ENCODE results near the gene CREB3L2.

The CREB3L2 gene

DNA sequence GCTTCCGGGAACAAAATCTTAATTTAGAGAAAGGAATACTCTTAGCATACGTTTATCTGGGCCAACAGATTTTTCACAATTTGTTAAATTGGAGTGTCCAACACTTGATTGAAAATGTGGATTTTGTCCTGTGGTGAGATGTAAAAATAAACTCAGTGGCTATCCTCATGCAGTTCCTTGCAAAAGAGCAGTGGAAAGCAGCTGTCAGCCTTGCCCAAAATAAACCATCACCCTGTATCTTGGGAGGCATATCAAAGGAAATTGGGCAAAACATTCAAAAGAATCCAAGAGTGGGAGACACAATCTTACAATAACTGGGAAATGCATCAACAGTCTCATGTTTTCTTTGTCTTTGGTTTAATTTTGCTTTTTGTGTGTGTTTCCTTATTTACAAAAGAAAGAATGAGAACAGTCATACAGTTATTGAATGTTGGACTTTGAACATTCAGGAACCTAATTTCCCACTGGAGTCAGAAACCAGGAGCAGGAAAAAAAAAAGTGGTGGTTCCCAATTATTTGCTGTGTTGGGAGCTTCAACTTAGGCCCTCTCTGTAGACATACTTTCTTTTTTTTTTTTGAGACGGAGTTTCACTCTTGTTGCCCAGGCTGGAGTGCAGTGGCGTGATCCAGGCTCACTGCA lies 110.8 kb downstream of the CREB3L2 start:
- DNase-seq: no peak

DNA sequence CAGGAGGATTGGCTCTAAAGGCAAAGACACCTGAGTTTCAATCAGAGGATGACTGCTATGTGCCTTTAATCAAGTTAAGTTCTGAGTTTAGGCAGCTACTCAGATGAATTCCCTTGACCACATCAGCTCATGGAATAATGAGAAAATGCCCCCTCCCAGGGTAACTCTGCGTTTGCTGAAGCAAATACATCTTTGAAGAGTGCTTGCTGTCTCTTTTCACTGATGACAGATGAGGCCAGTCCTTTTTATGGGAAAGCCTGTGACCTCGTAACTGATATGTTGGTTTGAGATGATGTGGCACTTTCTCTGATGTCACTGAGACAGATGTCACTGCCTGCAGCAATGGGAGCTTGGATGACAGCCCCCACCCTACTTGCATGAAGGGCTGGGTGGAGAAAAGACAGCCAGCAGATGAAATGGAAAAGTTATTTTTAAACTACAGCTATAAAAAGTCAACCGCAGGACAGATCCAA lies 111.4 kb downstream of the CREB3L2 start:
- no peak for DNase-seq

DNA sequence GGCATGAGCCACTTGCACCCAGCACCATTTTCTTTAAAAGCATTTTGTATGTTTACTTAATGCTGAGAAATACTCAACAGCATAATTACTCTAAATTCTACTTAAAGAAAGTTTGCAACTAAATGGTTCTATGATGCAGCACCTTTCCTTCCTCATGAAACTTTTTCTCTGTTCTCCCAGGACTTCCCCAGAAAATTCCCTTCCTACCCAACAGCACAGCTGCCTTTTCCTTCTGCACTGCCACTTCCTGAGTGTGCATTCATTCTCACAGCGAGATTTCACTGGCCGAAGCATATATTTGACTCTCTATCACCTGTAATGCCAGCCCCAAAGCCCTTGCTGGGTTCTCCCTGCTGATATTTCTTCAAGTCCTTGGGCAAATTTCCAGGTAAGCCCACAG lies 113.6 kb downstream of the CREB3L2 start:
- no peak for DNase-seq

DNA sequence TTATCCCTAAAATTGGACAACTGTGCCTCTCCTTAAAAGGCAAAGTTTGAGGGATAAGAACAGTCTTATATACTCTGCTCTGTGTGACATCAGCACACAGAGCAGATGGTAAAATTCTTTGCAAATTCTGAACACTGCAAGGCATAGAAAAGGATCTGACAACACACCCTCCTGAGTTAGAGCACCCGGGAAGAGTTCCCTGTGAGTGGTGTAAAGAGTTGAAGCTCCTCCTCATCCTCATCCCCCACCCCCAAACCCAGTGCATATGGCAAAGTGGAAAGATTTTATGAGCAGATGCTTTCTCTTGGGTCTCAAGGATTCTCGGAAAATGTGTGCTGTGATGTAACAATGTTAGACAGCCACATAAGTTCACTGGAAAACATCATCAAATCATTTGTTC lies 115.1 kb downstream of the CREB3L2 start:
- no peak for DNase-seq

DNA sequence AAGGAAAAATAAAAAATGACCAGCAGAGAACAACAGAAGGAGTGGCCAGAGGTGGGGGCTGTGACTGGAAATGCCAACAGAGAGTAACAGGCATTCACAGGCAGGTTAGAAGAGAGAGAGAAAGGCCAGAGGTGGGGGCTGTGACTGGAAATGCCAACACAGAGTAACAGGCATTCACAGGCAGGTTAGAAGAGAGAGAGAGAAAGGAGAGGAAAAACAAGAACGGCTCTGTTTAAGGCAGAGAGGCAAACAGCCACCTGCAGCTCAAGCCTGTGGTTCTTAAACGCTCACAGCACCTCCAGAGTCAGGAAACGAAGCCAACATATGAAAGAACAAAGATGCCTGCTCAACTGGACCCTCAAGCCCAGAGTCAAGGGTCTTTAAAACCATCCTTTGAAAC lies 115.6 kb downstream of the CREB3L2 start:
- no peak for DNase-seq

DNA sequence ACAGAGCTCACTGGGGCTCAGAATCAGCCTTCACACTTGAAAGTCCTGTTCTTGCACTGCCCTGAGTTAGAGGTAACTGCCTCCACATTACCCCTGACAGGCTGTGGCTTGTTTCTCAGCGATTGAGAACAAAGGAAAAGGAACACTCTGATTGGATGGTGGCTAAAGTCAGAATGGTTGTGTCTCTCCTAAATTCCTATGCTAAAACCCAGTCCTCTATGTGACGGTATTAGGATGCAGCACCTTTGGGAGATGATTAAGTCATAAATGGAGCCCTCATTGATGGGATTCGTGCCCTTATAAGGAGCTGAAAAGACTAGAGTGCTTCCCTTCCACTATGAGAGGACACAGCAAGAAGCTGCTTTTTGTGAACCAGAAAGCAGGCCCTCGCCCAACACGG lies 116.2 kb downstream of the CREB3L2 start:
- no peak for DNase-seq

DNA sequence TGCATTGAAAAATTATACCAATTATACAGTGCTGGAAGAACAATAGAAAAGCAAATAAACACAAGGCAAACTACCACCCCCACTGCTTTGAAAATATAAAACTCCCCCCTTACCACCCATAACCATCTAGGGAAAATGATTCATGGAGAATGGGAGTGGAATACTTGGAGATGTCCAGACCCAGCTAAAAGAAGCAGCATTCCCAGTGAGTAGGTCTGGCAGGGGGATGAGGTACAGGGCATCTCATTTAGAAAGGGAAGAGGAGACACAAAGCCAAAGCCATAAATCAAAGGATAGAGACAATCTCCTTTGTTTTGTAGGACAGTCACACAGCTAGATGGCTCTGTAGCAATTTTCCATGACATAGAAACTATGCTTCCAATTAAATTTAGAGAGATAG lies 119.1 kb downstream of the CREB3L2 start:
- DNase-seq: no peak

DNA sequence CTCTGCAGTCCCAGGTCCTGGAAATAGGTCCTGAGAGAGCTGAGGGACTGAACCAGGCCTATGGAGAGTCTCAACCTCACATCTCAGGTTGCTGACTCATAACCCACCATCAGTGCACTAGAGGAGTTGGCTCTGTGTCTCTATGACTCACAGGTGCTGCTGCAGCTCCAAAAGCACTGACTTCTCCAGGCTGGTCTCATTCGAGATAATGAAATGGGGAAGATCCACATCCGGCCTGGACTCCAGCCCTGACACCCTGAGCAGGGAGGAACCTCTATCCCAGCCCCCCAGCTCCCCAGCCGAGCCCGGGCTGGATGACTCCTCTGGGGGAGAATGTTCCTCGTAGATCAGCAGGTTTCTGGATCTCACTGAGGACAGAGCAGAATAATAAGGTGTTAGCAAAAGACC lies 119.6 kb downstream of the CREB3L2 start:
- DNase-seq: no peak

DNA sequence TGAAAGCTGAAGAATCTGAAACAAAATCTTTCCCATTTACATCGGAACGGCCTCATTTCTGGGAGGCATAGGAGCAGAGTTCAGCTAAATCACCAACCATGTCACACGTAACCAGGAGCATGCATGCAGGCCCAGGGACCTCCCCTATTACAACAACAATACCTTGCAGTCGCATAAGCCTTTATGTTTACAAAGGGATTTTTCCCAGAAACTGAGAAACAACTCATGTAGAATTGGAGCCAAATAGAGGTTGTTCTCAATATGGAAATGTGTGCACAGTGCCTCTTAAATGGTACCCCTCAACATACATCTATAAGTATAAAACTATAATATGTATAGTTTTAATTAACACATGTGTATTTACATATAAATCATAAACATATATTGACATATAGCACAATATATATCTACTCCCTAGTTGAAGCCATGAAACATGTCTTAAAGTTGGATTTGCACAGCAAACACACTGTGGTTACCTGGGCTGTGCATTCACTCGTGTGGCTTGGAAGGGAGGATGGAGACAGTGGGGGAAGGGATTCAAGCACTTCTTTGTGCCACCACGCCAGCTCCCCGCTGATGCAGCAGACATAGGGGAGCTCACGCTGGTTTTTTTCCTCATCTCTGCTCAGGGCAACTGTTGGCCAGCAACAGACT lies 120.2 kb downstream of the CREB3L2 start:
- DNase-seq: no peak

DNA sequence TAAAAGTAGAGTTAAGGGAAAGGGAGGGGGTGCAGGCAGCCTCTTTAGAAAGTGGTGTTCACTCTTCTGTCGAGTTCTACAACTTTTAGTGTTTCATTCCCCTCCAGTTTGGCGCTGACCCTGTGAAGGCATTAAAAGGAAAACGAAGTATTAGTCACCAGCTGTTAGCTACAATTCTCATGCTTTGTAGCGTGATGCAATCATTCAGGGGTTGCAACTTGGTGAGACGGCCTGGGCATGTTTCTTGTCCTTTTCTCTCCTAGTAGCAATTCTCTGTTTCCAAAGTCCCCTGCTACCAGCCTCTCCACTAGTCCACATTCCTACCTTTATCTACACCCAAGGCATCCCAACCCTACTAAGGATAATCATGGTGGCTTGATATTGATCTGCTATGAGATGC lies 121.5 kb downstream of the CREB3L2 start:
- DNase-seq: no peak

DNA sequence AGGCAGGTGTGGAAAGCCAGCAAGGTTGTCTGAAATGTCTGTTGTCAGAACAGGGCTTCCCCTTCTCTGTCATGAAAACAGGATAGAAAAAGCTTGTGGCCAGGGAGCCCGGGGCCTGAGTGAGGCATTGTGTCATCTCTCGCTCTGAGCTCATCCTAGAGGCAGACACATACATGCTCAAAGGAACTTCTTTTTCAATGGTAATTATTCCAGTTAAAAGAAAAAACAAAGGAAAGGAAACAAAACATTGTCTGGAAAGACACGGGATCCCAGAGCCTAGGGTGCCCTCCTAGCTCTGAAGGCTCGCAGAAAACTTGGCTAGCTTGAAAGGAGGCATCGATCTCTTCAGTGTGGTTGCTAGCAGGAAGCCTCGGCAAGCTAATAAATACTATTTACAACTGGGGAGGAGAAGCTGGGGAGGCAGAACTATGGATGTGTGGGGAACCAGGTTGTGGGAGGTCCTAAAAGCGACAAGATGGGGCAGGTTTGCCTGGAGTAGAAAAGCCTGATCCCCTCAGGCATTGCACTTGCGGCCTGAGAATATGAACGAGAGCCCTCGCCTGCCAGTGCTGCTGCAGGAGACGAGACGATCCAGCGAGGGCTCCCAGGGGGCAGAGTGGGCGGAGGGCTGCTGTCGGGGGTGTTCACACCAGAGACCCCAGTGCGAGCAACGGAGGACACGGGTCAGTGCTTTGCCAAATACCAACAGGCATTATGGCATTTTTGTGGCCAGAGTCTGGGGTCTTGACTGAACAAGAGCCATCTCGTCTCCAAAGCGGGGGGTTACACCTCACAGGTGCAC lies 122.3 kb downstream of the CREB3L2 start:
- no peak for DNase-seq

DNA sequence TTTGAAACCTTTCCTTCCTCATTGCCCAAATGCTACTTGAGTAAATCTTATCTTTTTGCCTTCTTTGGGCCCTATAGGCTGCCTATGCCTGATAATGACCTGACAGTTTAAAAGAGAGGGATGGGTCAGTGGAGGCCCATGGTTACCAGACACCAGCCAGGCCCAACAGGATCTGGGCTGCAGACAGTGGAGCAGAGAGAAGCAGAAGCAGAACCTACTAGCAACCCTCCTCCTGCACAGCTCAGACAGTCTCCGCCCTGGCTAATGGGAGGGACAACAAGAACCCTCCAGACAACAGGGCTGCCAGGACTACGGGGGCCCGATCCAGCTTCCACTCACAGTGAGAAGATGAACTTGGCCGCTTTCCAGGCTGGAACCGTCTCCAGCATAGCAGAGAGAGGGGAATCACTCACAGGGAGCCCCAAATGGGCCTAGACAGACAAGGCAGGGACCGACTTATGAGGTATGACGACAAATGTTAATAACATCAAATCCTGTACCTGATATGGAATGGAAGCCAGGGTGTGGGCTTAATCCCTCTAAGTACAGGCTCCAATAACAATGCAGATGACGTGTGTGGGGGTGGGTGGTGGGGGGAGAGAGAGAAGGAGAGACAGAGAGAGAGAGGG lies 123.4 kb downstream of the CREB3L2 start:
- DNase-seq: no peak

DNA sequence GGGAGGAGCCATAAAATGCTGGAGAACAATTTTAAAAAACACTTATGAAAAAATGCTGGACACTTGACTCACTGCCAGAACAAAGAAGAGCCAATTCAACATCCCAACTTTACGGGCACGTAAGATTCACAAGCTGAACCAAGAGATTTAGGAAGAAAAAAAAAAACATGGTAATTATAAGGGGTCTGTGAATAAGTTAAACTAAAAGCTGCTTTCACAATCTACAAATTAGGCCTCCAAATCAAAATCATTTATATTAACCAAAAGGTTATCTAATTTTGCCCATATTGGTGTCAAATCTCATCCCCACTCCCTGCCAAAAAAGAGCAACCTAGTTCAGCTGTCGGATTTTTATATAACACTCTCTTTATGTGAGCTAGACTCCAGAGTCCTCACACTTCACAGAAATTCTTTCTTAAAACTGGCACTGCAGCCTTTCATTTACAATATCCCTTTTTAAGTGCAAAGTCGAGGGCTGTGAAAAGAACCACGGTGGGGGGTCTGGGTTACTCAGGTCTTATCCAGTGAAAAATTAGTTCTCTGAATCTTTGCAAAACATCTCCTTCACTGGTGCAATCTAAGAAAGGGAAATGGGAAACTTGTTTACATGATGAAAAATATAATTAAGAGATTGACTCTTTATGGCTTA lies 124.7 kb downstream of the CREB3L2 start:
- no peak for DNase-seq

DNA sequence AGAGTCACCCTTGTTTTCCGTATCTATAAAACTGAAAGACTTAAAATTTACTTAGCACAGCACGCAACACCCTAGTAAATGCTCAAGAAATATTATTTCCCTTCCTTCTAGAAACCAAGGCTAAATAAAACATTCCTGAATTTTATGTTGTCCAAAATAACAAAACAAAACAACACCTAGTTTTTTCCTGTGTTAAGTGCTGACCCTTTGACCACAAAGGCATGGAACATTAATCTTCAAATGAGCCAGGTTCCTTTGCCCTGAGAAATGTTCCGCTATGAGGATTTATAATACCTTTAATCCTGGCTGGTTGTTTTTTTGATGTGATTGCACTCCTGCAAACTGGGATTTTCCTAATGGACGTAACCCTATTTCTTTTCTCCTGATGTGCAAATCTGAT lies 126.1 kb downstream of the CREB3L2 start:
- DNase-seq: no peak

DNA sequence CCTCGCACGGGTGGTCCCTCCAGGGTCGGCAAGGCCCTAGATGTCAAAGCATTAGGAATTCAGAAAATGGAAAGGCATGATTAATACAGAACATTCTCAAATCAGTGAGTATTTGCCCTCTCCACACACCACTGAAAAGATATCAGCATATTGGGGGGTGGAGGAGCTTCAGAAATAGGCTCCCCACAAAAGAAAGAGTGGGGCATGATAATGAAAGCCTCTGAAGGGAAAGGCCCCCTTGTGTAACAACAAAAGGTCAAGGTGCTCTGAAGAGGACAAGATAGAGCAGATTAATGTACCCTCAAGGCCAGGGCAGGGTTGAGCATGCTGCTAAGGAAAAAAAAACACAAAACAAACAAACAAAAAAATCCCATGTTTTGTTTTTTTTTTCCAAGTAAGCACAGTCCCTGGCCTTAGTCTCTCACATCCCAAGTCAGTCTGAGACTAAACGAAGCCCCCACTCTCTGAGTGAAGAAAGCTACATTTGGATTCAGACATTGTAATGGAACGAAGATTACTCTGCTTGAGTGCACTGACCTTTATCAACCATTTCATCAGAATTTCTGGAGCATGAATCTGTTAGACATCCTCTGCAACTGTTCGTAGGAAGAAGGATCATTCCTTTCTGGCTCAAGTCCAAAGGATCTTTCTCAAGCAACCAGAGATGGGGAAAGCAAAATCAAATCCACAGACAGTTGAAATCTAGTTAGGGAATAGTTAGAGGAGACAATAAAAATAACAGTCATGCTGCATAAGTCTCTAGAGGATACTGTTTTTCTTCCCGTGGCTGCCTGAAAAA lies 127.7 kb downstream of the CREB3L2 start:
- no peak for DNase-seq

DNA sequence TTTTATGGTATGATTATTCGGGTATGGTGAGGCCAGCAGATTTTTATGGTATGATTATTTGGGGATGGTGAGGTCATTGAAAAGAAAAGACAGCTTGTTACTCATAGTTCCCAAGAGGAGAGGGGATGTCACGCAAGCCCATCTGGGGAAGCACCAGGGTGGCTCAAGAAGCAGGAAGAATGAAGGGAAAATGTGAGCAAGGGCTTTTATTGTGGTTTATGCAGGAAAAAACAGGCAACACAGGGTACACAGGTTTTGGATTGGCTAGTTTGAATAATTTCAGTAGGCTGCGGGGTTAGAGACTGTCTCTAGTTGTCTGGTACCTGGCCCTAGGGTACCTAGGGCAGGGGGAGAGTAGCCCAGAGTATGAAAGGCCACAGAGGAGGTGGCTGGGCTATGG lies 128.4 kb downstream of the CREB3L2 start:
- DNase-seq: no peak

DNA sequence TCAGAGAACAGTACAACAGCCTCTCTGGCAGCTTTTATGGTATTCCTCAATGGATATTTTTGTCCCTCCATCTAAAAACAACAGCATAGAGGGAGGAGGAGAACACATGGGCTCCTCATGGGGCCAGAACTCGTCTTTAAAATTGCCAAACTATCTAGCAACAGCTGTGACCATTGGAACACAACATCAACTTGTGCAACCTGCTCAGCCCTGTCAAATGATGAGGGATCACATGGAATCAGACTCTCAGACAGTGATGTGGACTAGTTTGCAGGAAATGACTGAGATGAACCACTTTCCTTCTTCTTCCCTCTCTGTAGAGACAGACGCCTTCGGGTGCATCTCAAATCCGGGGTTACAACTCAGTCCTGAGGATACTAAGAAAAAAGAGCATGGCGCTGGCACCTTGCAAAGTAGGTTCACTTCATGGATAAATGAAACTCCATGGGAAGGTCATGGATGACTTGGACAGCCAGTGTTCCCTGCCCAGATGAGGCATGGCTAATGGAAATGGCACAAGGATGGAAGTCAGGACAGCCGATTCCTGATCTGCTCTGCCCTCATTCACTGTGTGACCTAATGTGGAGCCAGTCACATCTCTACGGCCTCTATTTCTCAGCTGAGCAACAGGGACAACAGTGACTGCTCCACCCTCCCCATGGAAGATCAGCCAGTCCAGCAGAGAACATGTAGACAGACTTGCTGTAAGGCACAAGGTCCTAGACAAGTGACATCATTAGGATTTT lies 130.5 kb downstream of the CREB3L2 start:
- no peak for DNase-seq

DNA sequence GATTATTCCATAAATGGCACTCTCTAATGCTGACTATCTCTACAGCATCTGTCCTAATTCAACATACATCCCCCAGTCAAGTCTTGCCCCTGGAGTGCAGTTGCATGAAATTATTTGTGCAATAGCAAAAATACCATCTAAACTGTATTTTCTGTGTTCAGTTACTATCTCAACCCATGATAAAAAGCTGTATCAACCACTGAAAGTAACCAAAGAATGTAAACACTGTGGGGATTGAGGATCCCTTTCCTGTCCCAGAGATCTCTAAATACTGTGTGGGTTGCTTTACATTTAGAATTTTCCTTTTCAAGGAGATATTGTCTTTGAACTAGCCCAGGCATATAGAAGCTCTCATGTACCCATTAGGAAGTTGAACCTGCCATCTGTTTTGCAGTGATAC lies 131.2 kb downstream of the CREB3L2 start:
- no peak for DNase-seq

DNA sequence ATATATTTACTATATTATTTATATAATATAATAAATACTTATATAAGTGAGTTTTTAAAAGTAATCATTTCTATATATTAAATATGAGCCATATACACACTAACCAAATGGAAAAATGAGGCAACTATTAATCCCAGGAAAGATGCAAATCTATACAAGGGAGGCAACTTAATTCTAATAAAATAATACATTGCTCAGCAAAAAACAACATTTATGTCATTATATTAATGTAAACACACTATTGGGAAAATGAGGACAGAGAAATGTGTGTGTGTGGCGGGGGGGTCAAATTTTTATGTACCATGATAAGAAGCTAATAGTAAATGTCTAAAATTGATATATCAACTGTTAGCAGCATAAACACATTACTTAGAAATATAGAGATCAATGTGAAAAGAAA lies 131.8 kb downstream of the CREB3L2 start:
- DNase-seq: no peak

DNA sequence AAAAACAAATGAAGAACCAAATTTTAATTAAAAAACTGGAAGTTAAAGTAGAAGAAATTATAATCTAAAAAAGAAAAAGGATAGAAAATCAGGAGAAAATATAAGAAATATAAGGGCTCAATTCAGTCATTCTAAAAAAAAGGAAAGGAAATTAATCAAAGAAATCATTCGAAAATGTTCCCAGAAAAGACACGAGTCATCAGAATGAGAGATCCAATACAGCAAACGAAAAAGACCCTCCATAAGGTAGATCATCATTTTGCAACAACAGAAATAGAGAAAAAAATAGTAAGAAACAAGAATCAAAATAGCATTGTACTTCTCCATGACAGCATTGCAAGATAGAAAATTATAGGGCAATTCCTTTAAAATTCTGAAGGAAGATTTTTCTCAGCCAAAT lies 132.6 kb downstream of the CREB3L2 start:
- no peak for DNase-seq

DNA sequence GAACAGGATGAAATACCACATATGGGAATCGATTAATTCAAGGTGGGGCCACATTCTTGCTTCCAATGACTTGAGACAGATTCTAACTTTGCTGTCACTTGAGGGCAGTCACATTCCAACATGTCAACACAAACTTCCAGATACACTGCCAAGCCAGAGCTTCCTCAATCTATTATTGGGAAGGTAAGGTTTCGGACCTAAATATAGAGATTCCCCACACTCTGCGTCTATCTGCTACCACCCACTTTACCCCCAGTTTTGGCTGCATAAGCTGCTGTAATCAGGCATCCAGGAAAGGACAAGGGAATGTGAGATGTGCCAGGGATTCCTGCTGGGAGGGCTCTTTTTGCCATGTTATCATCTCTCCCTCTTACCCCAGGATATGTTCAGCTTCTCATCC lies 134.6 kb downstream of the CREB3L2 start:
- no peak for DNase-seq

DNA sequence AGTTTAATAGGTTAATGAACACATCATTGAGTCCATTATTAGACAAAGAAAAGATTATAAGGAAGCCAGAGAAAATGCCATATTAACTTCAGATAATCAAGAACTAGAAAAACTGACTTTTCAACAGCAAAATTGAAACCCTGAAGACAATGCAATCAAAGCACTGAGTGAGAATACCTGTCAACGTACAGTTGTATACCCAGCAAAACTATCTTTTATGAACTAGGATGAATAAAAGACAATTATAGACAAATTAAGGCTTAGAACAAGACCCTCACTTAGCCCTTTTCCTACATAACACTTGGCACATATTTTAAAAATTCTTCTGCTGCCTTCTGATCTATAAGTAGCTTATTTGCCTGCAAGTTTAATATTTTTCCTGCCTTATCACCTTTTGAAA lies 136.1 kb downstream of the CREB3L2 start:
- DNase-seq: no peak

All from NCI-H2107 (cell line).